ENCODE measurements around the gene CACNB3. TPM values are rescaled to one million over a fixed set of nuclear protein-coding genes. Genes with fewer than 3 reads are reported as not detected.

The CACNB3 gene
- total and polyA plus RNA-seq, 2 of the 8 experiments (the other 6 are each of a cell fraction or from before 2014, with no cell fraction given): 12.5 to 16.0 TPM

DNA sequence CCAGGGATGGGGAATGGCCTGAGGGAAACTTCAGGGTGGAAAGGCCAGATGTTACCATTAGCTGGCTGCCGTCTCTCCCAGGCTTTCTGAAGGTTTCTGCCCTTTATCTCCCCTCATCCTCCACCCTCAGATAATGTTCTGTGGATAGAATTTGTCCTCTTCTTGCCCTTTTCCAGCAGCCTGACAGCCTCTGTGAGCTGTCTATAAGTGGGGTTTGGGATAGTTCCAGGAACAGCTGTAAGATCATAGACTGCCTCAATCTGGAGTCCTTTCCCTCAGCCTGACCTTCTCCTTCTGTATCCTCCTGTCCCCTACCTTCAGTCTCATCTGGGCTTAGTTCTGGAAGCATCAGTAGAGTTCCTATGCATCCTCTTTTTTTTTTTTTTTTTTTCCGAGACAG, 50.2 kb downstream of the CACNB3 start (continued):
- TF ChIP-seq, protein P1, sequence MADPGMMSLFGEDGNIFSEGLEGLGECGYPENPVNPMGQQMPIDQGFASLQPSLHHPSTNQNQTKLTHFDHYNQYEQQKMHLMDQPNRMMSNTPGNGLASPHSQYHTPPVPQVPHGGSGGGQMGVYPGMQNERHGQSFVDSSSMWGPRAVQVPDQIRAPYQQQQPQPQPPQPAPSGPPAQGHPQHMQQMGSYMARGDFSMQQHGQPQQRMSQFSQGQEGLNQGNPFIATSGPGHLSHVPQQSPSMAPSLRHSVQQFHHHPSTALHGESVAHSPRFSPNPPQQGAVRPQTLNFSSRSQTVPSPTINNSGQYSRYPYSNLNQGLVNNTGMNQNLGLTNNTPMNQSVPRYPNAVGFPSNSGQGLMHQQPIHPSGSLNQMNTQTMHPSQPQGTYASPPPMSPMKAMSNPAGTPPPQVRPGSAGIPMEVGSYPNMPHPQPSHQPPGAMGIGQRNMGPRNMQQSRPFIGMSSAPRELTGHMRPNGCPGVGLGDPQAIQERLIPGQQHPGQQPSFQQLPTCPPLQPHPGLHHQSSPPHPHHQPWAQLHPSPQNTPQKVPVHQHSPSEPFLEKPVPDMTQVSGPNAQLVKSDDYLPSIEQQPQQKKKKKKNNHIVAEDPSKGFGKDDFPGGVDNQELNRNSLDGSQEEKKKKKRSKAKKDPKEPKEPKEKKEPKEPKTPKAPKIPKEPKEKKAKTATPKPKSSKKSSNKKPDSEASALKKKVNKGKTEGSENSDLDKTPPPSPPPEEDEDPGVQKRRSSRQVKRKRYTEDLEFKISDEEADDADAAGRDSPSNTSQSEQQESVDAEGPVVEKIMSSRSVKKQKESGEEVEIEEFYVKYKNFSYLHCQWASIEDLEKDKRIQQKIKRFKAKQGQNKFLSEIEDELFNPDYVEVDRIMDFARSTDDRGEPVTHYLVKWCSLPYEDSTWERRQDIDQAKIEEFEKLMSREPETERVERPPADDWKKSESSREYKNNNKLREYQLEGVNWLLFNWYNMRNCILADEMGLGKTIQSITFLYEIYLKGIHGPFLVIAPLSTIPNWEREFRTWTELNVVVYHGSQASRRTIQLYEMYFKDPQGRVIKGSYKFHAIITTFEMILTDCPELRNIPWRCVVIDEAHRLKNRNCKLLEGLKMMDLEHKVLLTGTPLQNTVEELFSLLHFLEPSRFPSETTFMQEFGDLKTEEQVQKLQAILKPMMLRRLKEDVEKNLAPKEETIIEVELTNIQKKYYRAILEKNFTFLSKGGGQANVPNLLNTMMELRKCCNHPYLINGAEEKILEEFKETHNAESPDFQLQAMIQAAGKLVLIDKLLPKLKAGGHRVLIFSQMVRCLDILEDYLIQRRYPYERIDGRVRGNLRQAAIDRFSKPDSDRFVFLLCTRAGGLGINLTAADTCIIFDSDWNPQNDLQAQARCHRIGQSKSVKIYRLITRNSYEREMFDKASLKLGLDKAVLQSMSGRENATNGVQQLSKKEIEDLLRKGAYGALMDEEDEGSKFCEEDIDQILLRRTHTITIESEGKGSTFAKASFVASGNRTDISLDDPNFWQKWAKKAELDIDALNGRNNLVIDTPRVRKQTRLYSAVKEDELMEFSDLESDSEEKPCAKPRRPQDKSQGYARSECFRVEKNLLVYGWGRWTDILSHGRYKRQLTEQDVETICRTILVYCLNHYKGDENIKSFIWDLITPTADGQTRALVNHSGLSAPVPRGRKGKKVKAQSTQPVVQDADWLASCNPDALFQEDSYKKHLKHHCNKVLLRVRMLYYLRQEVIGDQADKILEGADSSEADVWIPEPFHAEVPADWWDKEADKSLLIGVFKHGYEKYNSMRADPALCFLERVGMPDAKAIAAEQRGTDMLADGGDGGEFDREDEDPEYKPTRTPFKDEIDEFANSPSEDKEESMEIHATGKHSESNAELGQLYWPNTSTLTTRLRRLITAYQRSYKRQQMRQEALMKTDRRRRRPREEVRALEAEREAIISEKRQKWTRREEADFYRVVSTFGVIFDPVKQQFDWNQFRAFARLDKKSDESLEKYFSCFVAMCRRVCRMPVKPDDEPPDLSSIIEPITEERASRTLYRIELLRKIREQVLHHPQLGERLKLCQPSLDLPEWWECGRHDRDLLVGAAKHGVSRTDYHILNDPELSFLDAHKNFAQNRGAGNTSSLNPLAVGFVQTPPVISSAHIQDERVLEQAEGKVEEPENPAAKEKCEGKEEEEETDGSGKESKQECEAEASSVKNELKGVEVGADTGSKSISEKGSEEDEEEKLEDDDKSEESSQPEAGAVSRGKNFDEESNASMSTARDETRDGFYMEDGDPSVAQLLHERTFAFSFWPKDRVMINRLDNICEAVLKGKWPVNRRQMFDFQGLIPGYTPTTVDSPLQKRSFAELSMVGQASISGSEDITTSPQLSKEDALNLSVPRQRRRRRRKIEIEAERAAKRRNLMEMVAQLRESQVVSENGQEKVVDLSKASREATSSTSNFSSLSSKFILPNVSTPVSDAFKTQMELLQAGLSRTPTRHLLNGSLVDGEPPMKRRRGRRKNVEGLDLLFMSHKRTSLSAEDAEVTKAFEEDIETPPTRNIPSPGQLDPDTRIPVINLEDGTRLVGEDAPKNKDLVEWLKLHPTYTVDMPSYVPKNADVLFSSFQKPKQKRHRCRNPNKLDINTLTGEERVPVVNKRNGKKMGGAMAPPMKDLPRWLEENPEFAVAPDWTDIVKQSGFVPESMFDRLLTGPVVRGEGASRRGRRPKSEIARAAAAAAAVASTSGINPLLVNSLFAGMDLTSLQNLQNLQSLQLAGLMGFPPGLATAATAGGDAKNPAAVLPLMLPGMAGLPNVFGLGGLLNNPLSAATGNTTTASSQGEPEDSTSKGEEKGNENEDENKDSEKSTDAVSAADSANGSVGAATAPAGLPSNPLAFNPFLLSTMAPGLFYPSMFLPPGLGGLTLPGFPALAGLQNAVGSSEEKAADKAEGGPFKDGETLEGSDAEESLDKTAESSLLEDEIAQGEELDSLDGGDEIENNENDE (IDR thresholded peaks at IDR 0.05; ENCODE audit: insufficient replicate concordance, low read length): no peak
- TF ChIP-seq POLR2A (IDR thresholded peaks at IDR 0.05; ENCODE audit: control extremely low read depth in 1 of 2, low read depth in 2 of 2, low read length in 2 of 2): no peak
- no peak for TF ChIP-seq KDM5A (IDR thresholded peaks at IDR 0.05; ENCODE audit: low read length)
- TF ChIP-seq, protein P2, sequence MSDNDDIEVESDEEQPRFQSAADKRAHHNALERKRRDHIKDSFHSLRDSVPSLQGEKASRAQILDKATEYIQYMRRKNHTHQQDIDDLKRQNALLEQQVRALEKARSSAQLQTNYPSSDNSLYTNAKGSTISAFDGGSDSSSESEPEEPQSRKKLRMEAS (IDR thresholded peaks at IDR 0.05): no peak
- no peak for TF ChIP-seq CEBPB (IDR thresholded peaks at IDR 0.05; ENCODE audit: low read depth, low read length)
- TF ChIP-seq, protein P3, sequence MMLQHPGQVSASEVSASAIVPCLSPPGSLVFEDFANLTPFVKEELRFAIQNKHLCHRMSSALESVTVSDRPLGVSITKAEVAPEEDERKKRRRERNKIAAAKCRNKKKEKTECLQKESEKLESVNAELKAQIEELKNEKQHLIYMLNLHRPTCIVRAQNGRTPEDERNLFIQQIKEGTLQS (IDR thresholded peaks at IDR 0.05; ENCODE audit: insufficient read depth, low read depth, low read length): no peak
- TF ChIP-seq NANOG (IDR thresholded peaks at IDR 0.05; ENCODE audit: insufficient read depth, low read depth, low read length, poor library complexity, severe bottlenecking): no peak
- TF ChIP-seq TBP (IDR thresholded peaks at IDR 0.05; ENCODE audit: low read depth, low read length): no peak
- TF ChIP-seq EGR1 (IDR thresholded peaks at IDR 0.05; ENCODE audit: borderline replicate concordance, low read depth, low read length): no peak
- TF ChIP-seq TAF1 (IDR thresholded peaks at IDR 0.05; ENCODE audit: low read depth, low read length): no peak
- TF ChIP-seq RAD21 (IDR thresholded peaks at IDR 0.05 in 1 of 2, conservative IDR thresholded peaks at IDR 0.05 in 1 of 2; ENCODE audit: low read depth in 2 of 2, low read length in 2 of 2): no peak

All from H1 (cell line).